DOHH2 (cell line): Measurements from ENCODE around the gene MUC5B.

Experiments
- EZH2phosphoT487 ChIP-seq: fragments of 200-600 bp; sonication (generic); IDR thresholded peaks from 2 replicates; pipeline ENCODE4 v1.6.1; 2017; ENCODE audit warnings: borderline replicate concordance, mild to moderate bottlenecking, antibody characterized with exemption, low read length, moderate library complexity, mixed read lengths
- TF ChIP-seq, protein P1 (sequence below): fragments of 200-600 bp; sonication (generic); IDR thresholded peaks from one replicate; pipeline ENCODE4 v1.5.1; 2014; ENCODE audit warnings: antibody characterized with exemption, mild to moderate bottlenecking, low read depth, low read length; ENCODE audit not compliant: poor library complexity, severe bottlenecking

DNA sequence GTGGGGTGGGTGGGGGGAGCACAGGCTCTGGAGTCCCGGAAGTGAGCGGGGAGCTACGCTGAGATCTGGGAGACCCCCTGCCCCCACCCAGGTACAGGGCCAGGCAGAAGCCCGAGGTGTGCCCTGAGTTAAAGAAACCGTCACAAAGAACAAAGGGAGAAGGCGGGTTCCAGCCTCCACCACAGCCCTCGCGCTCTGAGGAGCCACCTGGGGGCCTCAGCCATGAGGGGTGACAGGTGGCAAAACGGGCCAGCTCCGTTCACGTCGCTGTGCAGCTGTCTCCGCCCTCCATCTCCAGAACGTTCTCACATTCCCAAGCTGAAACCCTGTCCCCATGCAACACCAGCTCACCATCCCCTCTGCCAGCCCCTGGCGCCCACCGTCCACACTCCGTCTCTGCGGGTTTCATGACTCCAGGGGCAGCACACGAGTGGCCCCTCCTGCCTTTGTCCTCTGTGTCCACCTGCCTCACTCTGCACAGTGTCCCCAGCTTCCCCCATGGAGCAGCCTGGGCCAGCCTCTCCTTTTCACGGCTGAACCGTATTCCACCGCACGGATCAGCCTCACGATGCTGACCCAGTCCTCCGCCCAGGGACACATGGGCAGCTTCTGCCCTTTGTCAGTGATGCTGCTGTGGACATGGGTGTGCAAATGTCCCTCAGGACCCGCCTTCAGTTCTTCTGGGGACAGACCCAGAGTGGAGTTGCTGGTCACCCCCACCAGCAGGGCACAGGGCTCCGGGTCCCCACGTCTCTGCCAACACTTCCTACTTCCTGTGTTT lies 1.7 kb upstream of the MUC5B start:
- TF ChIP-seq, protein P1, sequence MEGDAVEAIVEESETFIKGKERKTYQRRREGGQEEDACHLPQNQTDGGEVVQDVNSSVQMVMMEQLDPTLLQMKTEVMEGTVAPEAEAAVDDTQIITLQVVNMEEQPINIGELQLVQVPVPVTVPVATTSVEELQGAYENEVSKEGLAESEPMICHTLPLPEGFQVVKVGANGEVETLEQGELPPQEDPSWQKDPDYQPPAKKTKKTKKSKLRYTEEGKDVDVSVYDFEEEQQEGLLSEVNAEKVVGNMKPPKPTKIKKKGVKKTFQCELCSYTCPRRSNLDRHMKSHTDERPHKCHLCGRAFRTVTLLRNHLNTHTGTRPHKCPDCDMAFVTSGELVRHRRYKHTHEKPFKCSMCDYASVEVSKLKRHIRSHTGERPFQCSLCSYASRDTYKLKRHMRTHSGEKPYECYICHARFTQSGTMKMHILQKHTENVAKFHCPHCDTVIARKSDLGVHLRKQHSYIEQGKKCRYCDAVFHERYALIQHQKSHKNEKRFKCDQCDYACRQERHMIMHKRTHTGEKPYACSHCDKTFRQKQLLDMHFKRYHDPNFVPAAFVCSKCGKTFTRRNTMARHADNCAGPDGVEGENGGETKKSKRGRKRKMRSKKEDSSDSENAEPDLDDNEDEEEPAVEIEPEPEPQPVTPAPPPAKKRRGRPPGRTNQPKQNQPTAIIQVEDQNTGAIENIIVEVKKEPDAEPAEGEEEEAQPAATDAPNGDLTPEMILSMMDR, result no peak
- TF ChIP-seq EZH2phosphoT487, result no peak
